GM18858 (cell line): Measurements from ENCODE around the gene SIAH2.

Experiments
- ATAC-seq: cut with Tn5 transposase; IDR thresholded peaks from one replicate; pipeline ENCODE4 v1.9.1; 2021; ENCODE audit not compliant: unreplicated experiment

SIAH2 gene

GRCh38 chr3:150775001-150775599 is 12.1 kb upstream of the SIAH2 start:
- no peak for ATAC-seq

GRCh38 chr3:150773616-150774192 is 10.7 kb upstream of the SIAH2 start:
- no peak for ATAC-seq

DNA sequence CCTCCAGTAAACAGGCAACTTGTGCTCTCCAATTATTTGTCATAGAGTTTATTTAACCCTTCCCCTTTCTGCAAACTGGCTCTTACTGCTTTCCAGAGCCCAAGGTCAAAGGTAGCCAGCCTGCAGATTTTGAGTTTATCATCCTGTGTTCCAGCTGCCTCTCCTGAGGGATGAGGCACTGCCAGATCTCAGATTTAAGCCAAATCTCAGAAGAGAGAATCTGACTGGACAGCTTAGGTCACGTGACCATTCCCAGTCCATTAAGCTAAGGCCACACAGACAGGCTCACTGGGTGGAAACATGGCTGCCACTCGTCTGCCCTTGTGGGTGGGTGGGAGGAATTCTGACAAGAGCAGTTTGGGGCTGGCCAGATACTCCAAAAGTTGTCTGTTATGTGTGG is 8.6 kb upstream of the SIAH2 start:
- no peak for ATAC-seq

DNA sequence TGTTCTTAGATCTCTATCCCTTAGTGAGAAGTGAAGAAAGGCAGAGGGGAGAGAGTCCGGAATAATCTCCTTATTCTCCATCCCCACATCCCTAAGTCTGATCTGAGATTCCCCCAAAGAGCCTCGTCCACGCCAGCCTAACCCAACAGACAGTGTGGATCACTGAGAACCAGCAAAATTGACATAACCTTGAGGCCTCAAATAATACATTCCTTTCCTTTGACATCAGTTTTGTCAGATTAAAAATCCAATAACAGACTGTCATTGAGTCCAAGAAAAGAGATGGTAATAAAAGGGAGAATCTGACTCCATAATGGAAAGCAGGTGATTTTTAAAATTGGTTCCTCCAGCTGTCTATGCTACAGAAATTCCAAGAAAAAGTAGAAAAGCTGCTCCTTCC is 7.7 kb upstream of the SIAH2 start:
- no peak for ATAC-seq

DNA sequence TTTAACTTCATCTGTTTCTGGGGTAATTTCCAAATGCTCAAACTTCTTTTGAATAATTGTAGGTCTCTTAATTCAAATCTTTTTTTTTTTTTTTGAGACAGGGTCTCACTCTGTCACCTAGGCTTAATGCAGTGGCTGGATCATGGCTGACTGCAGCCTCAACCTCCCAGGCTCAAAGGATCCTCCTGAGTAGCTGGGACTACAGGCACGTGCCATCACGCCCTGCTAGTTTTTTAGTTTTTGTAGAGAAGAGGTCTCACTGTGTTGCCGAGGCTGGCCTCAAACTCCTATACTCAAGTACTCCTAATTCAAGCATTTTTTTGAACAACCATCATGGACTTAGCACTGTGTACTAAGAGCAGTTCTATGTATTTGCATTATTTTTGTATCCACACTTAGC is 3.8 kb upstream of the SIAH2 start:
- no peak for ATAC-seq

GRCh38 chr3:150765949-150766720 is 3.2 kb upstream of the SIAH2 start:
- peak; percentile 27 for ATAC-seq

GRCh38 chr3:150764967-150765366 is 2.0 kb upstream of the SIAH2 start:
- no peak for ATAC-seq

- ATAC-seq, result no peak
These were observed 1.6 kb upstream of the SIAH2 start for GRCh38 chr3:150764566-150764965.

- ATAC-seq, result no peak
These were observed 993 bp upstream of the SIAH2 start for GRCh38 chr3:150763841-150764483.

- ATAC-seq, result peak; percentile 1
These were observed 277 bp downstream of the SIAH2 start for GRCh38 chr3:150762662-150763121.

GRCh38 chr3:150761831-150762661 is 923 bp downstream of the SIAH2 start:
- ATAC-seq, result no peak

GRCh38 chr3:150760431-150761200 is 2.4 kb downstream of the SIAH2 start:
- ATAC-seq, result peak; percentile 38

DNA sequence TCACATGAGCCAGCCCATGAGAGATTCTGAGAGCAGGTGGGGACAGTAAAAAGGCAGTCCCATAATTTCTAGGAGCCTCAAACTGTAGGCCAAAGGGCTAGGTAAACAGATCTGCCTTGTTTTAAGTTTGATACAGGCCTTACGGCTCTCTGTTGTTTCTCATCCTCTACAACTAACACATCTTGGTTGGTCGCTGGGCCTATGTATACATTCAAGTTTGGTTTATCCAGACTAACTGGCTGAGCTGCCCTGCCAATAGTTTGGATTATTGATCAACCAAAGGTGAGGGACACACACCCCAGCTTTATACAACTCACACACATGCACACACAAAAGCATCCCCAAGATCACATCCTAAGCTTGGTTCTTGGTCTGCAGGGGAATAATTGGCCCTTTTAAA is 3.0 kb downstream of the SIAH2 start:
- no peak for ATAC-seq

GRCh38 chr3:150759319-150759718 is 3.6 kb downstream of the SIAH2 start:
- ATAC-seq, result no peak

DNA sequence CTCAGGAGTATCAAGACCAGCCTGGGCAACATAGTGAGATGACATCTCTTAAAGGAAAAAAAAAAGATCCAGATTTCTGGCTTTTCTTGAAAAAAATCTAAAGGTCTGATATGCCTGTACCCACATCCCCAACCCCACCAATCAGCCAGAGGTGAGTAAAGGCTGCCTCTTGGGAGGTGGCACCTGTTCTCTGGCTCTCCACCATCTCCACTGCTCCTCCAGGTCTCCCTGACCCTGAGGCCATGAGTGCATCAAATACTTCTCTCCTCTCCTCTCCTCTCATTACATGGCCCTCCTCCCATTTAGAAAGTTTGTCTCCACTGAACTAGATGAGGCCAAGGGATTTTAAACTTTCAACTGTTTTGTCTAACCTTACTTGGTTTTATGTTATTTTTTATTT is 5.2 kb downstream of the SIAH2 start:
- ATAC-seq, result no peak

DNA sequence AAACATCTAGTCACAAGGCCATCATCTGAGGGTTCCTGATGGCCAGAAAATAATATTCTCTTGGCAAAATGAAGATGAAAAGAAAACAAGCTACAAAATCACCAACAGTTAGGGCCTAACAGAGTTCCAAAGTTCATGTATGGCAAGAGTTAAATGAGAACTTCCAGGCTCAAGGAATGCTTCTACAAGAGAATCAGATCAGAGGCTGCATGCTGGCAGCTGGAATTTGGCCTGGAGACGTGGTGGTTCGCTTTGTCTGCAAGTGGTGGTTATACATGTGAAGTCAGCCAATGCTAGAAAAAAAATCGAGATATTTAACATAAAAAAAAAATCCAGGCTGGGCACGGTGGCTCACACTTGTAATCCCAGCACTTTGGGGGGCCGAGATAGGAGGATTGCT is 5.6 kb downstream of the SIAH2 start:
- ATAC-seq, result no peak

DNA sequence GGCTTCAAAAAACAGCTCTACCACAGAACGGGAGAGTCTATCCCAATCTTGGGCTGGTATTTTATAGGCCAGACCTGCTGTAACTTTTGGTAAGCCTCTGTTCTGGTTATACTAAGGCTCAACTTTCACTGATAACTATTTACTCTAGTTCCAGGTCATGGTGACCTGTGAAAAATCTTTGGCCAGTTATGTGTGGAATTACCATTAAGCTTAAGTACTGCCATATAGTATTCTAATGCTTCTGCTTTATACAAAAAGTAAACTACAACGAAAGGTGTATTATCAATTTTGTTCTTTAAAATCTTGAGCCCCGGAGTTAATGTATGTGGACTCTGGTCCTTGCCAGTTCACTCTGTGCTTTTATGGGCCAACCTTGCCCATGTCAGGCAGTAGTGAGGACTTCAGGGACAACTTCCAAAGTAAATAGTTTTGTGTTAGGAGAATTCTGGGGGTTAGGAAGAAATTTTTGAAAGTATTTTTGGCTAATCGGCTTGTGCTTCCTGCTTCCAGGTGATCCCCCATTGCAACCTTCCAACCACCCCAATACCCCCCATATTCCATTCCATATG is 6.4 kb downstream of the SIAH2 start:
- ATAC-seq, result no peak

DNA sequence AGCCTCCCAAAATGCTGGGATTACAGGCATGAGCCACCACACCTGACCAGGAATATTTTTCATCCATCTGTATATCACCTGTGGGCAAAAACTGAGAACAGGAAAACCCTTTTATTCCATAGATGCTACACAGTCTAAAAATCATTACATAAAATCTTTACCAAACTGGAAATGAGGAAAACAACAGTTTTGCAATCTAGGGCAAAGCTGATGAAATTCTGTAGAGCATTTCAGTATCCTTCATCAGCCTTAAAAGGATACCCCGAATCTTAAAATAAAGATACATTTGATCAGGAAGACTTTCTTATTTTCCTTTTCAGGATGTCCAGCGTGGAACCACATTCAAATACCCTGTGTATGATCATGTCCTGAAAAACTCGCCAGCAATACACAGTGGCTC is 7.1 kb downstream of the SIAH2 start:
- no peak for ATAC-seq

DNA sequence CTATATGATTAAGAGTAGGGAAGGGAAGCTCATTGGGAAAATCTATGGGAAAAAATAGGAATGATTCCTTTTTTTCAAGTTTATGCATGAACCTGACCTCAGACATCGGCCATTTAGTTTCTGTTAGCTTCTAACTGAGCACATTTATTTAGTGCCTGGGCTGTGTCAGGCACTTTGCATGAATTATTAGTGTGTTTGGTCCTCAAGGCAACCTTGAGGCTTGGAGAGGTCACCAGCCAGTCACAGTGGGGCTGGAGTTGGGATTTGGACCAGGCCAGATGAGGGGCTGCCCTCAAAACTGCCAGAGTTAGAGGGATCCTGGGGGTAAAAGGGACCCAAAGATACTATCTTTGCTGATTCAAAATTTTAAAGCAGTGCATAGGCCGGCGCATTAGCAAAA is 8.1 kb downstream of the SIAH2 start:
- no peak for ATAC-seq

DNA sequence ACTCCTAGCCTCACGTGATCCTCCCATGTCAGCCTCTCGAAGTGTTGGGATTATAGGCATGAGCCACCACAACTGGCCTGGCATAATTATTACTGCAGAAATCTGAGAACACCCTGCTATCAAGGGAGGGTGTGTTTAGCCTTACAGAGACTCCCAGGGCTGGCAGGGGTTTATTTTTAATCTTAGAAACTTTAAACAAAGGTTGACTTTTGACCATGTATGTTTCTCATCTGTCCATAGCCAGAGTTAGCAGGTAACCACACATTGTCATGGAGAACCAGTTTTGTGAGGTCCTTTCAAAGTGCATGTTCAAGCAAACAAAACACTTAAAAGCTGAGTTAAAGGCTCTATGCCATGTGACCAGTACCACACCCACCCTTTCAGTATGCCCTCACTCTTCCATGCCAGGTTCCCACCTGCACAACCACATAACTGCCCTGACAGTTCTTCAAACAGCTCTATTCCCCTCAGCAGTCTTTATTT is 11.1 kb downstream of the SIAH2 start:
- no peak for ATAC-seq
